Fibroblast of lung (primary cell): ENCODE measurements around the gene ARHGAP10.

Source experiments
- CTCF ChIP-seq, 2 donors: IDR thresholded peaks in 1 of 2; conservative IDR thresholded peaks in 1 of 2; 1 replicate in 1 of 2; 2 replicates in 1 of 2; pipeline ENCODE4 v1.5.1; 2011 to 2012; ENCODE audit warnings: low read length in 2 of 2, control low read depth in 1 of 2, inconsistent platforms in 1 of 2, low read depth in 1 of 2, mild to moderate bottlenecking in 1 of 2
- EZH2 ChIP-seq: IDR thresholded peaks from 2 replicates; pipeline ENCODE4 v1.5.1; 2012; ENCODE audit warnings: low read length, control low read depth, mild to moderate bottlenecking; ENCODE audit errors: missing control alignments

GRCh38 chr4:147824316-147824715 is 92.4 kb downstream of the ARHGAP10 start:
- no peak for TF ChIP-seq CTCF (conservative IDR thresholded peaks at IDR 0.05 in 1 of 2, IDR thresholded peaks at IDR 0.05 in 1 of 2; ENCODE audit: low read depth in 1 of 2, low read length in 2 of 2)
- no peak for TF ChIP-seq EZH2
